WTC11 (cell line): ENCODE measurements around the gene CSN3. TPM values are rescaled to one million over a fixed set of nuclear protein-coding genes. Genes with fewer than 3 reads are reported as not detected.

Source experiments
- ATAC-seq: fragments of 200-7000 bp; cut with Tn5 transposase; 2 replicates; pipeline ENCODE4 v1.10.0; 2021; ENCODE audit warnings: mild to moderate bottlenecking, moderate library complexity
- CTCF ChIA-PET: fragments of 300-600 bp; sonication (Branson Sonifier 250); formaldehyde crosslinking; loops from one replicate; lab custom pipeline; 2021; ENCODE audit warnings: antibody characterized with exemption; lab: Charles Lee
- POLR2A ChIA-PET: fragments of 350-600 bp; sonication (Branson Sonifier 250); formaldehyde crosslinking; loops from one replicate; lab custom pipeline; 2021; ENCODE audit warnings: antibody characterized with exemption; lab: Charles Lee
- DNase-seq: peaks from one replicate; pipeline ENCODE4 v3.0.0; 2021; ENCODE audit warnings: low spot score
- H3K27ac Mint-ChIP-seq: 2 replicates; pipeline ENCODE4 v1.8.0; 2021; ENCODE audit warnings: mixed read lengths
- H3K27me3 Mint-ChIP-seq: 2 replicates; pipeline ENCODE4 v1.8.0; 2021; ENCODE audit warnings: low read depth, mild to moderate bottlenecking, moderate library complexity, mixed read lengths
- H3K36me3 Mint-ChIP-seq: 2 replicates; pipeline ENCODE4 v1.8.0; 2021; ENCODE audit warnings: mixed read lengths
- H3K4me1 Mint-ChIP-seq: 2 replicates; pipeline ENCODE4 v1.8.0; 2022; ENCODE audit warnings: mixed read lengths
- H3K4me3 Mint-ChIP-seq: 2 replicates; pipeline ENCODE4 v1.8.0; 2021; ENCODE audit warnings: mild to moderate bottlenecking, moderate library complexity, mixed read lengths
- H3K9me3 Mint-ChIP-seq: 2 replicates; pipeline ENCODE4 v1.8.0; 2021; ENCODE audit warnings: mixed read lengths
- CREB1 ChIP-seq: sonication (generic); formaldehyde crosslinking; IDR thresholded peaks from 2 replicates; pipeline ENCODE4 v1.8.0; 2023; ENCODE audit warnings: mild to moderate bottlenecking, missing genetic modification reagents
- ETV6 ChIP-seq: sonication (generic); formaldehyde crosslinking; IDR thresholded peaks from 2 replicates; pipeline ENCODE4 v1.8.1; 2022; ENCODE audit warnings: mild to moderate bottlenecking, missing genetic modification reagents
- GTF2I ChIP-seq: fragments of 250-450 bp; sonication (Bioruptor Pico); conservative IDR thresholded peaks from 2 replicates; pipeline ENCODE4 v1.4.0; 2021; ENCODE audit warnings: mild to moderate bottlenecking
- HMGA2 ChIP-seq: fragments of 250-450 bp; sonication (Bioruptor Pico); IDR thresholded peaks from 2 replicates; pipeline ENCODE4 v1.4.0; 2021; ENCODE audit warnings: mild to moderate bottlenecking, moderate library complexity
- JAZF1 ChIP-seq: fragments of 250-450 bp; sonication (Bioruptor Pico); IDR thresholded peaks from 2 replicates; pipeline ENCODE4 v1.9.0; 2021; ENCODE audit warnings: moderate library complexity, mild to moderate bottlenecking, inconsistent platforms
- NR1H2 ChIP-seq: sonication (generic); formaldehyde crosslinking; IDR thresholded peaks from 2 replicates; pipeline ENCODE4 v1.9.0; 2021; ENCODE audit warnings: mild to moderate bottlenecking, moderate library complexity, missing genetic modification reagents
- NR3C1 ChIP-seq: sonication (generic); formaldehyde crosslinking; conservative IDR thresholded peaks from 2 replicates; pipeline ENCODE4 v1.8.1; 2023; ENCODE audit warnings: low read depth, mild to moderate bottlenecking, missing genetic modification reagents
- RORB ChIP-seq: fragments of 250-450 bp; sonication (Bioruptor Pico); IDR thresholded peaks from 2 replicates; pipeline ENCODE4 v1.9.0; 2021; ENCODE audit warnings: mild to moderate bottlenecking
- SMAD4 ChIP-seq: sonication (generic); formaldehyde crosslinking; IDR thresholded peaks from 2 replicates; pipeline ENCODE4 v1.8.0; 2022; ENCODE audit warnings: mild to moderate bottlenecking, missing genetic modification reagents
- ZNF219 ChIP-seq: sonication (generic); formaldehyde crosslinking; IDR thresholded peaks from 2 replicates; pipeline ENCODE4 v1.8.0; 2023; ENCODE audit warnings: missing genetic modification reagents, mild to moderate bottlenecking, borderline replicate concordance
- total RNA-seq: library from RNA; stranded (reverse); gene quantifications from 3 replicates; pipeline ENCODE4 v1.2.3, GENCODE V29; 2021
- TF ChIP-seq, protein P1 (sequence below): sonication (generic); formaldehyde crosslinking; conservative IDR thresholded peaks from 2 replicates; pipeline ENCODE4 v1.8.1; 2023; ENCODE audit warnings: mild to moderate bottlenecking, low read depth, missing genetic modification reagents, moderate library complexity
- TF ChIP-seq, protein P2 (sequence below): fragments of 250-450 bp; sonication (Bioruptor Pico); IDR thresholded peaks from 2 replicates; pipeline ENCODE4 v1.8.0; 2021; ENCODE audit warnings: mild to moderate bottlenecking
- TF ChIP-seq, protein P3 (sequence below): sonication (generic); formaldehyde crosslinking; IDR thresholded peaks from 2 replicates; pipeline ENCODE4 v1.8.1; 2022; ENCODE audit warnings: missing genetic modification reagents, borderline replicate concordance
- TF ChIP-seq, protein P4 (sequence below): fragments of 250-450 bp; sonication (Bioruptor Pico); conservative IDR thresholded peaks from 2 replicates; pipeline ENCODE4 v1.9.0; 2021; ENCODE audit warnings: mild to moderate bottlenecking
- TF ChIP-seq, protein P5 (sequence below): sonication (generic); formaldehyde crosslinking; IDR thresholded peaks from 2 replicates; pipeline ENCODE4 v1.8.1; 2022; ENCODE audit warnings: low read depth, mild to moderate bottlenecking, moderate library complexity, missing genetic modification reagents, borderline replicate concordance
- TF ChIP-seq, protein P6 (sequence below): sonication (generic); formaldehyde crosslinking; IDR thresholded peaks from 2 replicates; pipeline ENCODE4 v1.8.0; 2022; ENCODE audit warnings: mild to moderate bottlenecking, missing genetic modification reagents
- TF ChIP-seq, protein P7 (sequence below): sonication (generic); formaldehyde crosslinking; IDR thresholded peaks from 2 replicates; pipeline ENCODE4 v1.8.0; 2023; ENCODE audit warnings: mild to moderate bottlenecking, missing genetic modification reagents

The CSN3 gene
- total RNA-seq, 1 experiment from 2014 or later: not detected

DNA sequence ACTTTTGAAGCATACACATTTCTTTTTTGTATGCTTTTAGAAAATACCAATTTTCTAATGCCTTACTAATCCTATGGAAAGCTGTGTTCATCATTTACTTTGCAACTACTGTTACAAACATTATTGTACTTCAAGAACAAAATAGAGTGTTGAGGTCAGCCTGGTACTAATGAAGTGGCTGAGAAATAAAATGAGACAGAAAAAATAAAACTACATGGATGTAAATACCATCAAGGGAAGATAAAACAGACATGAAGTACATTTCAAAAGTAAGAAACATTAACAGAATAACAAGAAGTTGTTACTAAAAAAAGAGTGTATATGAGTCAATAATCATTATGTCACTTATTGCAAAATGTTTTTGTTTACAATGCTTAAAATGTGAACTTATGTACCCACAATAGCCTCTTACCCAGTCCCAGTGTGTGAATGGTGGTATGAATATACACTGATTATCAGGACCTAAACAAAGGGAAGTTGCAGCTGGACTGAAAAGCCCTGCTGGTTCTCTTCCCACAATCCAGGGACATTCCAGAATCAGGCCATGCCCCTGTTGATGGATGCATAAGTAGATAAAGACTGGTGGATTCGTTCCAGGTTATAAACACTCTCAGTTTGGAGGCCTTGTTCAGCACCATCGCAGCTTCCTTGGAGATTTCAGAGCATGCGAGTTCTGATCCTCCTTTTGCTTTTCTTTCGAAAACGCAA, 2.4 kb upstream of the CSN3 start:
- Mint-ChIP-seq H3K27me3 (no peaks in the 10 kb centered on the region), H3K36me3 (no peaks in the 10 kb centered on the region), H3K27ac (no peak overlapping the region), H3K9me3 (no peaks in the 10 kb centered on the region), H3K4me3 (no peak overlapping the region), H3K4me1 (no peaks in the 10 kb centered on the region)
- CTCF ChIA-PET: no interaction called here
- POLR2A ChIA-PET: no interaction called here
- DNase-seq (no peak), ATAC-seq (no peak; the same call in 1 of the 2 replicates)
- TF ChIP-seq NR3C1 (CRISPR knock-in tag) (no peak), RORB (CRISPR knock-in tag) (no peak), GTF2I (CRISPR knock-in tag) (no peak), HMGA2 (CRISPR knock-in tag) (no peak), CREB1 (CRISPR knock-in tag) (no peak), ZNF219 (no peak)
- TF ChIP-seq, protein P1, sequence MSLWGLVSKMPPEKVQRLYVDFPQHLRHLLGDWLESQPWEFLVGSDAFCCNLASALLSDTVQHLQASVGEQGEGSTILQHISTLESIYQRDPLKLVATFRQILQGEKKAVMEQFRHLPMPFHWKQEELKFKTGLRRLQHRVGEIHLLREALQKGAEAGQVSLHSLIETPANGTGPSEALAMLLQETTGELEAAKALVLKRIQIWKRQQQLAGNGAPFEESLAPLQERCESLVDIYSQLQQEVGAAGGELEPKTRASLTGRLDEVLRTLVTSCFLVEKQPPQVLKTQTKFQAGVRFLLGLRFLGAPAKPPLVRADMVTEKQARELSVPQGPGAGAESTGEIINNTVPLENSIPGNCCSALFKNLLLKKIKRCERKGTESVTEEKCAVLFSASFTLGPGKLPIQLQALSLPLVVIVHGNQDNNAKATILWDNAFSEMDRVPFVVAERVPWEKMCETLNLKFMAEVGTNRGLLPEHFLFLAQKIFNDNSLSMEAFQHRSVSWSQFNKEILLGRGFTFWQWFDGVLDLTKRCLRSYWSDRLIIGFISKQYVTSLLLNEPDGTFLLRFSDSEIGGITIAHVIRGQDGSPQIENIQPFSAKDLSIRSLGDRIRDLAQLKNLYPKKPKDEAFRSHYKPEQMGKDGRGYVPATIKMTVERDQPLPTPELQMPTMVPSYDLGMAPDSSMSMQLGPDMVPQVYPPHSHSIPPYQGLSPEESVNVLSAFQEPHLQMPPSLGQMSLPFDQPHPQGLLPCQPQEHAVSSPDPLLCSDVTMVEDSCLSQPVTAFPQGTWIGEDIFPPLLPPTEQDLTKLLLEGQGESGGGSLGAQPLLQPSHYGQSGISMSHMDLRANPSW (CRISPR knock-in tag): no peak
- TF ChIP-seq, protein P2, sequence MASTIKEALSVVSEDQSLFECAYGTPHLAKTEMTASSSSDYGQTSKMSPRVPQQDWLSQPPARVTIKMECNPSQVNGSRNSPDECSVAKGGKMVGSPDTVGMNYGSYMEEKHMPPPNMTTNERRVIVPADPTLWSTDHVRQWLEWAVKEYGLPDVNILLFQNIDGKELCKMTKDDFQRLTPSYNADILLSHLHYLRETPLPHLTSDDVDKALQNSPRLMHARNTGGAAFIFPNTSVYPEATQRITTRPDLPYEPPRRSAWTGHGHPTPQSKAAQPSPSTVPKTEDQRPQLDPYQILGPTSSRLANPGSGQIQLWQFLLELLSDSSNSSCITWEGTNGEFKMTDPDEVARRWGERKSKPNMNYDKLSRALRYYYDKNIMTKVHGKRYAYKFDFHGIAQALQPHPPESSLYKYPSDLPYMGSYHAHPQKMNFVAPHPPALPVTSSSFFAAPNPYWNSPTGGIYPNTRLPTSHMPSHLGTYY (CRISPR knock-in tag): no peak
- TF ChIP-seq, protein P3, sequence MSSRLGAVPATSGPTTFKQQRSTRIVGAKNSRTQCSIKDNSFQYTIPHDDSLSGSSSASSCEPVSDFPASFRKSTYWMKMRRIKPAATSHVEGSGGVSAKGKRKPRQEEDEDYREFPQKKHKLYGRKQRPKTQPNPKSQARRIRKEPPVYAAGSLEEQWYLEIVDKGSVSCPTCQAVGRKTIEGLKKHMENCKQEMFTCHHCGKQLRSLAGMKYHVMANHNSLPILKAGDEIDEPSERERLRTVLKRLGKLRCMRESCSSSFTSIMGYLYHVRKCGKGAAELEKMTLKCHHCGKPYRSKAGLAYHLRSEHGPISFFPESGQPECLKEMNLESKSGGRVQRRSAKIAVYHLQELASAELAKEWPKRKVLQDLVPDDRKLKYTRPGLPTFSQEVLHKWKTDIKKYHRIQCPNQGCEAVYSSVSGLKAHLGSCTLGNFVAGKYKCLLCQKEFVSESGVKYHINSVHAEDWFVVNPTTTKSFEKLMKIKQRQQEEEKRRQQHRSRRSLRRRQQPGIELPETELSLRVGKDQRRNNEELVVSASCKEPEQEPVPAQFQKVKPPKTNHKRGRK (CRISPR knock-in tag): no peak
- TF ChIP-seq, all 79 proteins: peak for 0

DNA sequence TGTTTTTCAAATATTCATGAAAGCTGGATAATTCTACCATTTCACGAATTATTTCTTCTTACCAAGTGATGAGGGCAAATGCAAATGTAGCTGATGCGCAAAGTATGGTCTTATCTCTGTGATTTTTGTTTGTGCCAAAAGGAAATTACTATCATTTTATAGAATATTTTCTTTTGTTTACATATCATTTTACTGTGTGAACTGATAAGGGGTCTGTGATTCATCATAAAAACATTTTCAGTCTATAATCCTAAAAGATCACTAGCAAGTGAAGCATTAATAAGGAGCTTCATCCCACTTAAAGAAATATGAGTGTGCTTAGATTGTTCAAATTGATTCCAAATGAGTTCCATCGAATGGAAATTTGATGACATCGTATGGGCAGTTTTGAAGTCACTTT, 694 bp downstream of the CSN3 start:
- H3K4me1 Mint-ChIP-seq: no peaks in the 10 kb centered on the region
- ChIA-PET CTCF (no interaction called here), POLR2A (interaction anchor here (0.5 kb wide), 1 partner anchor 9 kb away, joined by 3 read pairs; no protein-coding TSS in a partner anchor)
- no peaks in the 10 kb centered on the region for H3K9me3 Mint-ChIP-seq
- H3K36me3 Mint-ChIP-seq: no peaks in the 10 kb centered on the region
- H3K27me3 Mint-ChIP-seq: no peaks in the 10 kb centered on the region
- H3K27ac Mint-ChIP-seq: no peak overlapping the region
- ATAC-seq (no peak), DNase-seq (no peak)
- H3K4me3 Mint-ChIP-seq: no peak overlapping the region
- TF ChIP-seq, protein P4, sequence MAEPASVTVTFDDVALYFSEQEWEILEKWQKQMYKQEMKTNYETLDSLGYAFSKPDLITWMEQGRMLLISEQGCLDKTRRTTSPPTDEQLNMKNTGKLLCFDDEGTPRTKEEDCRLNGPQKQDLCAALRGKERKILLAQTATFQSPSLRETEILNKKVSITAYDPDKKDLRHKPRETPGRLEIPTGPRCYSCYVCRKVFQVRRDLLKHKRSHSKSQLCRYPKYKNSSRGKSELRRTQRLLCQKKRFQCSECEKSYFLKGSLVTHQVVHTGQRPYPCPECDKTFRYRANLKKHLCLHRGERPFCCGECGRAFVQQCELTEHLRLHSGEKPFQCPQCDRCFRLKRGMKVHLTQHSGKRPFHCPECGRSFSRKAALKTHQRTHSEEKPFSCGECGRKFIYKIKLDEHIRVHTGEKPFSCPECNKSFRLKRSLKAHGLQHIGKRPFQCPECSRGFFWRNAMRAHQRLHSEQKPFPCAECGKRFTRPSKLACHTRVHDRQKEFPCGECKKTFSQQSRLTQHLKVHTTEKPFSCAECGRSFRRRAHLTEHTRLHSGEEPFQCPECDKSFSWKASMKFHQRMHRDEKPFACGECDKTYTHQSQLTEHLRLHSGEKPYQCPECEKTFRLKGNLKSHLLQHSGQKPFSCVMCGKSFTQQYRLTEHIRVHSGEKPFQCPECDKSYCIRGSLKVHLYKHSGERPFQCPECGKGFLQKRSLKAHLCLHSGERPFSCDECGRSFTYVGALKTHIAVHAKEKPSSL (CRISPR knock-in tag): no peak
- TF ChIP-seq, protein P3 (CRISPR knock-in tag): no peak
- TF ChIP-seq SMAD4 (no peak), ETV6 (CRISPR knock-in tag) (no peak), JAZF1 (CRISPR knock-in tag) (no peak), GTF2I (CRISPR knock-in tag) (no peak), NR1H2 (CRISPR knock-in tag) (no peak)
- TF ChIP-seq, protein P5, sequence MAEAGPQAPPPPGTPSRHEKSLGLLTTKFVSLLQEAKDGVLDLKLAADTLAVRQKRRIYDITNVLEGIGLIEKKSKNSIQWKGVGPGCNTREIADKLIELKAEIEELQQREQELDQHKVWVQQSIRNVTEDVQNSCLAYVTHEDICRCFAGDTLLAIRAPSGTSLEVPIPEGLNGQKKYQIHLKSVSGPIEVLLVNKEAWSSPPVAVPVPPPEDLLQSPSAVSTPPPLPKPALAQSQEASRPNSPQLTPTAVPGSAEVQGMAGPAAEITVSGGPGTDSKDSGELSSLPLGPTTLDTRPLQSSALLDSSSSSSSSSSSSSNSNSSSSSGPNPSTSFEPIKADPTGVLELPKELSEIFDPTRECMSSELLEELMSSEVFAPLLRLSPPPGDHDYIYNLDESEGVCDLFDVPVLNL: no peak
- TF ChIP-seq, protein P6, sequence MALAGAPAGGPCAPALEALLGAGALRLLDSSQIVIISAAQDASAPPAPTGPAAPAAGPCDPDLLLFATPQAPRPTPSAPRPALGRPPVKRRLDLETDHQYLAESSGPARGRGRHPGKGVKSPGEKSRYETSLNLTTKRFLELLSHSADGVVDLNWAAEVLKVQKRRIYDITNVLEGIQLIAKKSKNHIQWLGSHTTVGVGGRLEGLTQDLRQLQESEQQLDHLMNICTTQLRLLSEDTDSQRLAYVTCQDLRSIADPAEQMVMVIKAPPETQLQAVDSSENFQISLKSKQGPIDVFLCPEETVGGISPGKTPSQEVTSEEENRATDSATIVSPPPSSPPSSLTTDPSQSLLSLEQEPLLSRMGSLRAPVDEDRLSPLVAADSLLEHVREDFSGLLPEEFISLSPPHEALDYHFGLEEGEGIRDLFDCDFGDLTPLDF (CRISPR knock-in tag): no peak
- TF ChIP-seq, protein P7, sequence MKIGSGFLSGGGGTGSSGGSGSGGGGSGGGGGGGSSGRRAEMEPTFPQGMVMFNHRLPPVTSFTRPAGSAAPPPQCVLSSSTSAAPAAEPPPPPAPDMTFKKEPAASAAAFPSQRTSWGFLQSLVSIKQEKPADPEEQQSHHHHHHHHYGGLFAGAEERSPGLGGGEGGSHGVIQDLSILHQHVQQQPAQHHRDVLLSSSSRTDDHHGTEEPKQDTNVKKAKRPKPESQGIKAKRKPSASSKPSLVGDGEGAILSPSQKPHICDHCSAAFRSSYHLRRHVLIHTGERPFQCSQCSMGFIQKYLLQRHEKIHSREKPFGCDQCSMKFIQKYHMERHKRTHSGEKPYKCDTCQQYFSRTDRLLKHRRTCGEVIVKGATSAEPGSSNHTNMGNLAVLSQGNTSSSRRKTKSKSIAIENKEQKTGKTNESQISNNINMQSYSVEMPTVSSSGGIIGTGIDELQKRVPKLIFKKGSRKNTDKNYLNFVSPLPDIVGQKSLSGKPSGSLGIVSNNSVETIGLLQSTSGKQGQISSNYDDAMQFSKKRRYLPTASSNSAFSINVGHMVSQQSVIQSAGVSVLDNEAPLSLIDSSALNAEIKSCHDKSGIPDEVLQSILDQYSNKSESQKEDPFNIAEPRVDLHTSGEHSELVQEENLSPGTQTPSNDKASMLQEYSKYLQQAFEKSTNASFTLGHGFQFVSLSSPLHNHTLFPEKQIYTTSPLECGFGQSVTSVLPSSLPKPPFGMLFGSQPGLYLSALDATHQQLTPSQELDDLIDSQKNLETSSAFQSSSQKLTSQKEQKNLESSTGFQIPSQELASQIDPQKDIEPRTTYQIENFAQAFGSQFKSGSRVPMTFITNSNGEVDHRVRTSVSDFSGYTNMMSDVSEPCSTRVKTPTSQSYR: no peak
